Prostate gland (tissue), 2 donors: Measurements from ENCODE around the gene ECHS1. TPM values are rescaled to one million over a fixed set of nuclear protein-coding genes. Genes with fewer than 3 reads are reported as not detected.

ENCODE experiments used
- DNase-seq: peaks from one replicate; pipeline ENCODE4 v3.0.0-alpha.2; 2019; ENCODE audit warnings: low spot score
- H3K27ac ChIP-seq, 2 donors: fragments of 200-600 bp; sonication (generic); 2 replicates each; pipeline ENCODE4 v1.5.1; 2017 to 2019
- H3K27me3 ChIP-seq: fragments of 200-600 bp; sonication (generic); replicated peaks from 2 replicates; pipeline ENCODE4 v1.5.1; 2019; ENCODE audit not compliant: insufficient read depth
- H3K36me3 ChIP-seq, 2 donors: fragments of 200-600 bp; sonication (generic); 1 replicate in 1 of 2; 2 replicates in 1 of 2; pipeline versions ENCODE4 v1.5.1 to v1.8.1; 2017 to 2019
- H3K4me1 ChIP-seq: fragments of 200-600 bp; sonication (generic); replicated peaks from 2 replicates; pipeline ENCODE4 v1.5.1; 2019
- H3K4me3 ChIP-seq, 2 donors: fragments of 200-600 bp; sonication (generic); 2 replicates each; pipeline ENCODE4 v1.5.1; 2017 to 2019
- H3K9me3 ChIP-seq: fragments of 200-600 bp; sonication (generic); 2 replicates; pipeline ENCODE4 v1.5.1; 2017
- CTCF ChIP-seq, 4 experiments: fragments of 200-600 bp in 2 of 4; fragments of 450-650 bp in 2 of 4; sonication (generic) in 2 of 4; IDR thresholded peaks; 1 replicate in 3 of 4; 2 replicates in 1 of 4; pipeline ENCODE4 v1.5.1; 2016 to 2019; ENCODE audit warnings: antibody characterized with exemption in 4 of 4, mild to moderate bottlenecking in 2 of 4, moderate library complexity in 2 of 4
- POLR2A ChIP-seq: fragments of 450-650 bp; IDR thresholded peaks from one replicate; pipeline ENCODE4 v1.6.1; 2016; ENCODE audit warnings: antibody characterized with exemption, mild to moderate bottlenecking
- POLR2AphosphoS5 ChIP-seq: sonication (generic); formaldehyde crosslinking; IDR thresholded peaks from one replicate; pipeline ENCODE4 v1.6.1; 2017; ENCODE audit warnings: antibody characterized with exemption
- WGBS: methylation state at CpG from one replicate; pipeline ENCODE4 v1.1.5; 2018; 5-methylcytosine and 5-hydroxymethylcytosine counted together
- intact Hi-C: fragments of 100-400 bp; cut with DNase I; formaldehyde crosslinking; loops from one replicate; pipeline ENCODE4 v1.14.2; 2022
- microRNA-seq: library from miRNA; unstranded; fragments of <30 nt; microRNA quantifications from one replicate; pipeline ENCODE4, GENCODE V29; 2016
- small RNA-seq, 2 donors: library from RNA; depleted of rRNA; stranded (forward); fragments of <200 nt; gene quantifications; one replicate each; pipeline ENCODE3, GENCODE V24; 2016
- total RNA-seq, 2 donors: library from RNA; depleted of rRNA; stranded (reverse); fragments of >200 nt; gene quantifications; one replicate each; pipeline ENCODE4 v1.1.0, GENCODE V29; 2016

The ECHS1 gene
- total RNA-seq, 2 donors from 2014 or later, result 112 to 126 TPM

- WGBS, result 89% methylated on average over 12 of the region's 12 CpGs
- Histone ChIP-seq H3K9me3 (no peaks in the 10 kb centered on the region), H3K4me1 (no peaks in the 10 kb centered on the region), H3K4me3 (no peak overlapping the region), H3K27me3 (no peaks in the 10 kb centered on the region), H3K36me3 (no peaks in the 10 kb centered on the region), H3K27ac (no peak overlapping the region)
- intact Hi-C loops, result loop anchor here (5.0 kb wide), 1 partner anchor 478 kb away; no protein-coding TSS in a partner anchor
- no peak for DNase-seq
- TF ChIP-seq POLR2A (no peak), CTCF (IDR thresholded peaks at IDR 0.05) (no peak), POLR2AphosphoS5 (no peak)
These were observed 58.2 kb downstream of the ECHS1 start for GRCh38 chr10:133314911-133315310.

DNA sequence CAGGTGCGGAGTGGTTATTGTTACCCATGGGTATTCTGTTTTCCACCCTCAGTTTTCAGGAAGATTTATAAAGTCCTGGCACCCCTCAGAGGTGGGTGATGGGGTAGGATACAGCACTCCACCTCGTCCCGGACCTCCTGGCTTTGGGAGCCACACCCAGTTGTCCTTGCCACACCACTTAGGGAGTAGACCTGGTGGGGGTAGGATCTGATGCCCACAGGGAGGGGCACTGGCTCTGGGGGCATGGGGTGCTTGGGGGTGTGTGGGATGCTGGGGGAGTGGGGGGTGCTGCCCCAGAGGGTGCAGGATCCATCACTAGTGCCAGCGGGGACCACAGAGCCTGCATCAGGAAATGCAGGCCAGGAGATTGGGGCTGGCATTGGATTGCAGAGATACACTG is 60.0 kb downstream of the ECHS1 start:
- Histone ChIP-seq H3K4me3 (no peak overlapping the region), H3K27me3 (no peaks in the 10 kb centered on the region), H3K9me3 (no peaks in the 10 kb centered on the region), H3K4me1 (peaks cover 6% of the 10 kb centered on the region), H3K27ac (peak overlapping the region in 1 of 2 donors; percentile 41), H3K36me3 (no peaks in the 10 kb centered on the region)
- no peak for DNase-seq
- intact Hi-C loops, result no loop called here
- 75% methylated on average over 4 of the region's 4 CpGs for WGBS
- TF ChIP-seq POLR2AphosphoS5 (no peak), POLR2A (no peak), CTCF (IDR thresholded peaks at IDR 0.05) (no peak)

DNA sequence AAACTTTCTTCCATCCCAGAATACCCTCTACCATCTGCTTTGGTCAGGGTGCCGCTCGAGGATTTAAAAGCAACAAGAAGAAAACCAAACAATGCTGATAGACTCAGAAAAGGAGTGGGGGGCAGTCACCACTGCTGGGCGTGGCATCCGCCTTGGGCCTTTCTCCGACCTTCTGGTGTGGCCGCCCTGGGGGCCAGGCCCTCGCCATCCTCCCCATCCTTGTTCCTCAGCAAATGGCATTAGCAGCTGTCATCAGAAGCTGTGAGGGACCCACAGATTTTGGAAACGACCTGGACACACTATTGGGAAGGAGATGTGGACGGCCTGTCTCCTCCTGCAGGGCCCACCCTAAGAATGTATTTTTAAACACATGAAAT is 60.4 kb downstream of the ECHS1 start:
- DNase-seq, result no peak
- intact Hi-C loops, result no loop called here

More for the DNA sequence above, 60.4 kb downstream of the ECHS1 start:
- no peak overlapping the region for H3K27ac ChIP-seq
- no peaks in the 10 kb centered on the region for H3K27me3 ChIP-seq
- no peaks in the 10 kb centered on the region for H3K9me3 ChIP-seq
- TF ChIP-seq CTCF (IDR thresholded peaks at IDR 0.05), result no peak
- TF ChIP-seq POLR2A, result no peak
- TF ChIP-seq POLR2AphosphoS5, result no peak
- H3K4me1 ChIP-seq, result peaks cover 6% of the 10 kb centered on the region
- H3K4me3 ChIP-seq, result no peak overlapping the region
- H3K36me3 ChIP-seq, result no peaks in the 10 kb centered on the region
- WGBS, result 86% methylated on average over 9 of the region's 9 CpGs

Small RNA genes lying within 50 kb of the gene (microRNA-seq; reads per million reads assigned to microRNA genes)
- gene MIR3944, result 0.75 reads per million

Small RNA genes lying within 50 kb of the gene (small RNA-seq; reads per million reads assigned to genes)
- gene AL360181.4 (0 reads per million in 2 donors), gene BANF1P2 (0 reads per million in 2 donors), gene MIR3944 (0 reads per million in 2 donors)

Other genes starting within 250 kb of the ECHS1 start
- gene KNDC1, start 213.1 kb downstream of the ECHS1 start, total RNA-seq, result 10 to 100 TPM in 1 of 2 donors, 1 to 10 TPM in 1; 1.5 to 10.8 TPM
- 1 to 10 TPM in 1 of 2 donors, not detected in 1; 9.2 TPM for gene UTF1, start 143.1 kb downstream of the ECHS1 start, total RNA-seq
- gene VENTX, start 135.5 kb downstream of the ECHS1 start, total RNA-seq, result 1 to 10 TPM in 1 of 2 donors, under 1 TPM in 1; 0.18 to 1.8 TPM
- 1 to 10 TPM; 7.2 to 7.4 TPM for gene ADAM8, start 96.5 kb downstream of the ECHS1 start, total RNA-seq
- 10 to 100 TPM; 53.5 to 78.5 TPM for gene TUBGCP2, start 64.5 kb downstream of the ECHS1 start, total RNA-seq
- 10 to 100 TPM; 52.8 to 57.6 TPM for gene ZNF511, start 64.4 kb downstream of the ECHS1 start, total RNA-seq
- 1 to 10 TPM in 1 of 2 donors, not detected in 1; 9.4 TPM for gene CALY, start 36.5 kb downstream of the ECHS1 start, total RNA-seq
- gene PRAP1, start 26.0 kb downstream of the ECHS1 start, total RNA-seq, result 1 to 10 TPM in 1 of 2 donors, not detected in 1; 6.6 TPM
- gene FUOM, start 15.3 kb downstream of the ECHS1 start, total RNA-seq, result 10 to 100 TPM in 1 of 2 donors, 1 to 10 TPM in 1; 8.7 to 11.4 TPM
- gene PAOX, start 5.9 kb upstream of the ECHS1 start, total RNA-seq, result 10 to 100 TPM; 17.5 to 20.2 TPM
- gene MTG1, start 20.8 kb upstream of the ECHS1 start, total RNA-seq, result 10 to 100 TPM; 26.8 to 67.4 TPM
- 1 to 10 TPM in 1 of 2 donors, under 1 TPM in 1; 0.09 to 1.2 TPM for gene SPRN, start 51.3 kb upstream of the ECHS1 start, total RNA-seq
- 10 to 100 TPM in 1 of 2 donors, 1 to 10 TPM in 1; 2.2 to 10.1 TPM for gene SCART1, start 80.6 kb upstream of the ECHS1 start, total RNA-seq
- 1 to 10 TPM; 3.7 to 8.1 TPM for gene CYP2E1, start 154.0 kb upstream of the ECHS1 start, total RNA-seq
- 10 to 100 TPM in 1 of 2 donors, 1 to 10 TPM in 1; 1.7 to 12.3 TPM for gene SYCE1, start 192.2 kb upstream of the ECHS1 start, total RNA-seq